ENCODE measurements around the gene OR10H3.
A peak's percentile ranks its signal among the peaks of the same experiment; 100 is the strongest.

DNA sequence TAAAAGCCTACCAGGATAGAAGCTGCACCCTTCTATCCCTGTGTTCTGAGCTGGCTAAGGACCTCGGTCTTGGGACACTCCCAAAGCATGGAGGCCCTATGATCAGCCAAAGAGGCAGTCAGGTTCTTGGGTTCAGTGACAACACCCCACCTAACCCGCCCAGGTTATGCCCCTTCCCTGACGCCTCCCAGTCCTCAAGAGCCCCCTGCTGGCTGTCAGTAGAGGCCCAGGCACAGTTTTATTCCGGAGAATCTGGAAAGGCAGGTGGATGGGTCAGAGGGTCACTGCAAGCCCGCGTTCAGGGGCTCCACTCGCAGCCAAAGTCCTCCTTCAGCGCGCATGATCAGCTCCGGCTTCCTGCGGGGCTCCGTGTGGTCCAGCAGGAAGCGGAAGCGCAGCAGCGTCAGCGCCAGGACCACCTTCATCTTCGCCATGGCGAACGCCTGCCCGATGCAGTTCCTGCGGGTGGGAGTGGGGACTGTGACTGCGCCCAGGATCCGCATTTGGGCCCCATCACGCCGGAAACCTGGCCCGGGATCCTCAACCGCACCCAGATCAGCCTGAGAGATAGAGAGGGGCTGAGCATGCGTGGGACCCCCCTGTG, 22.3 kb downstream of the OR10H3 start:
- TF ChIP-seq, protein P1, sequence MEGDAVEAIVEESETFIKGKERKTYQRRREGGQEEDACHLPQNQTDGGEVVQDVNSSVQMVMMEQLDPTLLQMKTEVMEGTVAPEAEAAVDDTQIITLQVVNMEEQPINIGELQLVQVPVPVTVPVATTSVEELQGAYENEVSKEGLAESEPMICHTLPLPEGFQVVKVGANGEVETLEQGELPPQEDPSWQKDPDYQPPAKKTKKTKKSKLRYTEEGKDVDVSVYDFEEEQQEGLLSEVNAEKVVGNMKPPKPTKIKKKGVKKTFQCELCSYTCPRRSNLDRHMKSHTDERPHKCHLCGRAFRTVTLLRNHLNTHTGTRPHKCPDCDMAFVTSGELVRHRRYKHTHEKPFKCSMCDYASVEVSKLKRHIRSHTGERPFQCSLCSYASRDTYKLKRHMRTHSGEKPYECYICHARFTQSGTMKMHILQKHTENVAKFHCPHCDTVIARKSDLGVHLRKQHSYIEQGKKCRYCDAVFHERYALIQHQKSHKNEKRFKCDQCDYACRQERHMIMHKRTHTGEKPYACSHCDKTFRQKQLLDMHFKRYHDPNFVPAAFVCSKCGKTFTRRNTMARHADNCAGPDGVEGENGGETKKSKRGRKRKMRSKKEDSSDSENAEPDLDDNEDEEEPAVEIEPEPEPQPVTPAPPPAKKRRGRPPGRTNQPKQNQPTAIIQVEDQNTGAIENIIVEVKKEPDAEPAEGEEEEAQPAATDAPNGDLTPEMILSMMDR (IDR thresholded peaks at IDR 0.05) = peak; percentile 32 to 54 (median 44)
- TF ChIP-seq POLR2A (IDR thresholded peaks at IDR 0.05) = no peak
- TF ChIP-seq POLR2AphosphoS5 (IDR thresholded peaks at IDR 0.05) = no peak
- no peak for TF ChIP-seq EP300 (IDR thresholded peaks at IDR 0.05; ENCODE audit: low read depth)
